Glomerular endothelial cell (primary cell): ENCODE data around the gene EID3. TPM values are rescaled to one million over a fixed set of nuclear protein-coding genes. Genes with fewer than 3 reads are reported as not detected.
A peak's percentile ranks its signal among the peaks of the same experiment; 100 is the strongest.
"Not testable (repeated sequence)": the region's sequence is repeated elsewhere in the genome, so short reads cannot be mapped to it uniquely, and the experiment has no call there.

ENCODE experiments used
- DNase-seq: peaks from one replicate; pipeline ENCODE4 v3.0.0-alpha.2; 2011; ENCODE audit warnings: low read depth, low spot score; ENCODE audit errors: extremely low read depth
- total RNA-seq: library from RNA; depleted of rRNA; stranded (reverse); fragments of >200 nt; gene quantifications from 2 replicates; pipeline ENCODE4 v1.2.3, GENCODE V29; 2015

Gene EID3
- total RNA-seq, result 1.4 and 5.8 TPM in 2 replicates

- no peak for DNase-seq
These were observed at the start of gene EID3 for GRCh38 chr12:104303538-104304151. EID3 (plus strand) TSS chr12:104303739; CDS start chr12:104303935, 196 bp downstream.

DNA sequence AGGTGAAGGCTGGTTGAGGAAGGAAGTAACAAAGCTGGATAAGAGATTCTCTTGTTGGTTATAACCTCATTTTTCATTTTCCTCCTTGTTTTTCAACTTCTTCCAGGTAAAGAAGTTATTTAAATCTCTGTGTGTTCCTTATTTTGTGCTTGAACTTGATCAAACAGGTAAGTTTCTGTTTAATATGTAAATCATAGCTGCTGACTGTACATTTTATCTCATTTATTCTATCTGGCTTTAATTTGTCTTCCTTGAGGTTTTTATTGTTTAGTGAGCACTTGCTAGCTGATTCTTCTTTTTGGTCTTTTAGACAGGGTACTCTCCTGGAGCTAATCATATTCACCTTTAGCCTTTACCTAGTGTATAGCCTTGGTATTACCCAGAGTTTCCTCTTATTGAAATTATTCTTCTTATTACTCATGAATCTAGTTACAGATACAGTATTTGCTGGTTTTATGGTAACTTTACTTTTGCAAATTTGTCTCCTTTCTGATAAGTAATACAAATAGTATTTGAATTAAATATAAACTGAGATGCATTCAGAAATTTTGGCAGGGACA is 45.5 kb upstream of the EID3 start:
- no peak for DNase-seq

- no peak for DNase-seq
These were observed 45.0 kb upstream of the EID3 start for GRCh38 chr12:104258476-104259067.

DNA sequence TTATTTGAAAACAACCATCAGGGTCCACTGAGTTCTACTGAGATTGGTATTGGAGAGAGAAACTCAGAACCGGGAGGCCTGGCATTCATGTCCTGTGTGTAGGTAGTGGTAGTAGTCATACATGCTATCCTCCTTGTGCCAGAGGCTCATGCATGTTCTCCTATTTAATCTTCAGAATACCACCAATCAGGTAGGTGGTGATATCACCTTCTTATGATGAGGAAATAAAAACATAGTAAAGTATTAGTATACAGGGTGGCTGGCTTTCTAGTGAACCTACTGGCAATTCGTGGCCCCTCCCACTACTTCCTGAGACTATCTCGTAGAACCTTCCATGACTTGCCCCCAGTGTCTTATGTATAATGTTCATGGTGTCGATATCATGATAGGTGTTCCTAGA is 40.5 kb upstream of the EID3 start:
- no peak for DNase-seq

DNA sequence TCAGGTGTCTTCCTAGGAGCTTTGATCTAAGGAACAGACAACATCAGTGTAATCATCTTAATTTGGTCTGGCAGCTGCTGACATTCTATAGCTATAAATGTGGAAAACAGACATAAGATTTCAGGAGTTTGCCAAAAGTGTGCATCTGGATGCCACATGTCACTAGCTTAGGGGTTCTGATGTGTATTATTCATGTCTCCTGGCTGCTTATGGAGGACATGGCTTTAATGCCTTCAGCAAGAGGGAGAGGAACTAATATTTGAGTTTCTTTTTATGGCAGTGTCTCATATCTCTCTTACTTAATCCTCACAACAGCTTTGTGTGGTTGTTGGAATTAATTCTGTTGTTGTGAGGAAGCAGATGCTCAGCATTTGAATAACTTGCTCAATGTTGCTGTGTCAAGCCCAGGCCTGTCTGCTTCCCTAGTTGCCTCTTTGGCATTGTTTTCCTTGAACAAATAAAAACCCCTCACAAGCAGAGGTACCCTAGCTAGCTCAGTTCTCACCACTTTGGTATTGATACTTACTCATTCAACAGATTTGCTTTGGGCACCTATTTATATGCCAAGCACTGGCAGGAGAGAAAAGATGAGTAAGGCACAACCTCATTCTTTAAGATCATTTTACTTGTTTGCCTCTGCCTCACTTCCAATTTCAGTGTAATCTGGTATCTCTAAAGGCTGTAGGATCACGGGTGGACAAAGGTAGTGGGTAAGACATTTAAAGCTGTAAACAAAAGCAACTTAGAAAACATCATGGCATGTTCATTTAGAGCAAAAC is 39.8 kb upstream of the EID3 start:
- DNase-seq, result no peak

- not testable (repeated sequence) for DNase-seq
These were observed 38.1 kb upstream of the EID3 start for GRCh38 chr12:104265436-104265835.

- DNase-seq, result no peak
These were observed 30.6 kb upstream of the EID3 start for GRCh38 chr12:104272938-104273337.

DNA sequence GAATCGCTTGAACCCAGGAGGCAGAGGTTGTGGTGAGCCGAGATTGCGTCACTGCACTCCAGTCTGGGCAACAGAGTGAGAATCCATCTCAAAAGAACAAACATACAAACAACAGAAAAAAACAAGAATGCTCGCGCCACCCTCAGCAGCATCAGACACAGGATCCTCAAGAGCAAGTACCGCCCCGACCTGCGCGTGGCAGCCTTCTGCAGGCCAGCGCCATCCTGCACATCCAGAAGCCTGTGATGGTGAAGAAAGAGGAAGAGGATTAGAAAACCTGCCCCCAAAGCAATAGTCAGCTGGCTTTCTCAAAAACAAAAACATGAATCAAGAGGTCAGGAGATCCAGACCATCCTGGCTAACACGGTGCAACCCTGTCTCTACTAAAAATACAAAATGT is 30.0 kb upstream of the EID3 start:
- no peak for DNase-seq

GRCh38 chr12:104274811-104275210 is 28.7 kb upstream of the EID3 start:
- no peak for DNase-seq

- DNase-seq, result no peak
These were observed 27.9 kb upstream of the EID3 start for GRCh38 chr12:104275689-104276088.

- no peak for DNase-seq
These were observed 27.0 kb upstream of the EID3 start for GRCh38 chr12:104276273-104277131.

GRCh38 chr12:104279164-104279563 is 24.4 kb upstream of the EID3 start:
- DNase-seq, result no peak

- DNase-seq, result no peak
These were observed 23.4 kb upstream of the EID3 start for GRCh38 chr12:104280111-104280510.

DNA sequence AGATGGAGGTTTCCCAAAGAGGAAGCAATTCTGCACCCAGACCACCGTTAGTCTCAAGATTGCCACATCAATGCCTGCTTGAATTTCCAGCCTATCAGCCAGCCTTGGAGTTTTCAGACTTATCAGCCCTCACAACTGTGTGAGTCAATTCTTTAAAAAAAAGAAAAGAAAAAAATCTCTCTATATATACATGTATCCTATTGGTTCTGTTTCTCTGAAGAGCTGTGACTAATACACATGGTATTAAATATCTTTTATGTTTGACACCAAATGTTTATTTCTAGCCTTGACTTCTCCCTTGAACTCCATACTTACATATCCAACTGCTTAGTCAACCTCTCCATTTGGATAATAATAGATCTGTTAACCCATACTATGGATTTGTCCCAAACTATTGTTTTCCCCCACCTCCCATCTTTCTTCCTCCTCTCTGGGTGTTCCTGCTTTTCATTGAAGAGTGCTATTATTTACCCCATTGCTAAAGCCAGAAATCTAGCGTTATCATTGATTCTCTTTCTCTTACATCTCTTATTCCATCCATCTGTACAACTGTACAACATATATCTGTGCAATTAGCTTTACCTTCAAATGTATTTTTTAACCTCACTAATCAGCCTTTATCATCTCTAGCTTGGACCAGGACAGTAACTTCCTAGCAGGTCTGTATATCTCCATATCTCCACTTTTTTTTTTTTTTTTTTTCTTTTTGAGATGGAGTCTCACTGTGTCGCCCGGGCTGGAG is 22.7 kb upstream of the EID3 start:
- DNase-seq, result no peak

DNA sequence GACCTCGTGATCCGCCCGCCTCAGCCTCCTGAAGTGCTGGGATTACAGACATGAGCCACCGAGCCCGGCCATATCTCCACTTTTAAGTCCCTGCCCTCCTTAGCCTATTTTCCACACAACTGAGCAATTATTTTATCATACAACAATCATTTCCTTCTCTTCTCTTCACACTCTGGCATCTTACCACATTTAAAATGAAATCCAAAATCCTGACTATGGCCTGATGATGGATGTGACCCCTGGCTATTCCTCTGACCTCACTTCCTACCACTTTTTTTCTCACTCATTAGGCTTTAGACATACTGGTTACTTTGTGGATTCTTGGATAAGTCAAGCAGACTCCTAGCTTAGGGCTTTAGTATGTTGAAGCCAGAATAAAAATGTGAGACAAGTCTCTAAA is 21.9 kb upstream of the EID3 start:
- DNase-seq, result no peak

DNA sequence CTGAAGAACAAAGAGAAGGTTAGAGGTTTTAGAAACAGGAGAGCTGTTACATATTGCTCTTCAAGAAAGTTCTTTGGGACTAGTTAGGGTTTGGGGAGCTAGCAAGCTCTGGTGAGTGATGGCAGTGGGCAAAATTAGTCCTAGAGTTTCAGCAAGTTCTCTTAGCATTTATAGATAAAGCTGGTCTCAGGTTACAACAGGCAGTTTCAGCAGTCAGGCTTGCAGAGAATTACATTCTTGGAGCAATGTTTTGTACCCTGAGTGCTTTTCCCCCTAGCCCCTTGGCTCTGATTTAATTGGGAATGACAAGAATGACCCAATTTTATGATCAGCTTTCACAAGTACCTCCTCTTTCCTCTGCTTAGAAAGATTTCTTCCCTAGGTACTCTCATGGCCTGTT is 21.4 kb upstream of the EID3 start:
- no peak for DNase-seq

DNA sequence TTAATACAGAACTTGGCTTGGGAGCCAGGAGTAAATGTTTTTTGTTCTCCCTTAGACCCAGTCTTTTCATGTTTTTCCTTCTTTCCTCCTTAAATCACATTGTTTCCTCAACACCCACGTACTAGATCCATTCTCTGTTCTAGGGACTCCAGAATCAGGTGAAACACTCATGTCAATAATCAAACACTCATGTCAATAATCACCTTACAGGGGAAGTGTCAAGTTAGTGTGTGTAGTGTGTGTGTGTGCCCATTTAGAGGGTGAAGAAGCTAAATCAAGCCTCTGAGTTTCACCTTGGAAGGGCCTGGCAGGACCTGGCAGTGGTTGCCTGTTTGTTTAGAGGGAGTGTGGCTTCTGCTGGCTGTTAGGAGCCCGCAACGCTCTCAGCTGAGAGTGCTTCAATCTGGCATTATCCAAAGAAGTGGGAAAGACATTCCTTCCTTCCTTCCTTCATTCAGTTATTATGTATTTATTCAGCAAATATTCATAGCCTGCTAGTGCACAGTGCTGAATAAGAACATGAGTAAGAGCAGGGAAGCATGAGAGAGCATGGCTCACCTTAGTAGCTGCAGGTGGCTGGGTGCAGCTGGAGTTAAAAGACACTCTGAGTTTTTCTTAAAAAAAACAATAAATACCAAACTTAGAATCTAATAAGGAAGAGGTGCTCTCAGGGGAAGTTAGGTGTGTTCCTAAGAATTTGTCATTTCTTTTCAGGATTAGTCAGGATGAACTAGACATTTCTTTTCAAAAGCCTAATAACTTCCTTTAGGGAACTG is 17.6 kb upstream of the EID3 start:
- DNase-seq, result no peak

- DNase-seq, result peak; percentile 93
These were observed 16.7 kb upstream of the EID3 start for GRCh38 chr12:104286516-104287482.
